ENCODE measurements around the gene BTG2.

The BTG2 gene

GRCh38 chr1:203276916-203277545, 28.3 kb upstream of the BTG2 start:
- DNase-seq (ENCODE audit: low read depth) = no peak

GRCh38 chr1:203278082-203278884, 27.0 kb upstream of the BTG2 start:
- peak; percentile 88 for DNase-seq (ENCODE audit: low read depth)

- DNase-seq (ENCODE audit: low read depth) = peak; percentile 26
These were observed 26.4 kb upstream of the BTG2 start for GRCh38 chr1:203278885-203279406.

GRCh38 chr1:203280061-203280460, 25.3 kb upstream of the BTG2 start:
- no peak for DNase-seq (ENCODE audit: low read depth)

- DNase-seq (ENCODE audit: low read depth) = peak; percentile 50
These were observed 24.3 kb upstream of the BTG2 start for GRCh38 chr1:203281033-203281432.

- no peak for DNase-seq (ENCODE audit: low read depth)
These were observed 23.3 kb upstream of the BTG2 start for GRCh38 chr1:203281851-203282661.

GRCh38 chr1:203282720-203283542, 22.4 kb upstream of the BTG2 start:
- no peak for DNase-seq (ENCODE audit: low read depth)

GRCh38 chr1:203283597-203283996, 21.7 kb upstream of the BTG2 start:
- no peak for DNase-seq (ENCODE audit: low read depth)

GRCh38 chr1:203284411-203285123, 20.8 kb upstream of the BTG2 start:
- no peak for DNase-seq (ENCODE audit: low read depth)

- no peak for DNase-seq (ENCODE audit: low read depth)
These were observed 18.9 kb upstream of the BTG2 start for GRCh38 chr1:203286161-203286984.

GRCh38 chr1:203287109-203287893, 18.0 kb upstream of the BTG2 start:
- no peak for DNase-seq (ENCODE audit: low read depth)

- DNase-seq (ENCODE audit: low read depth) = no peak
These were observed 17.4 kb upstream of the BTG2 start for GRCh38 chr1:203287898-203288297.

- DNase-seq (ENCODE audit: low read depth) = no peak
These were observed 16.9 kb upstream of the BTG2 start for GRCh38 chr1:203288400-203288799.

- DNase-seq (ENCODE audit: low read depth) = no peak
These were observed 15.9 kb upstream of the BTG2 start for GRCh38 chr1:203289281-203289981.

GRCh38 chr1:203289982-203290260, 15.4 kb upstream of the BTG2 start:
- no peak for DNase-seq (ENCODE audit: low read depth)

GRCh38 chr1:203290261-203291089, 14.8 kb upstream of the BTG2 start:
- peak; percentile 58 for DNase-seq (ENCODE audit: low read depth)

- DNase-seq (ENCODE audit: low read depth) = no peak
These were observed 13.9 kb upstream of the BTG2 start for GRCh38 chr1:203291201-203292096.

All from EH (cell line).